Measurements from ENCODE around the gene PSMD6.

The PSMD6 gene

GRCh38 chr3:63976872-63977200 is 46.5 kb downstream of the PSMD6 start:
- DNase-seq (ENCODE audit: low spot score): no peak

GRCh38 chr3:63976161-63976871 is 47.0 kb downstream of the PSMD6 start:
- no peak for DNase-seq (ENCODE audit: low spot score)

- DNase-seq (ENCODE audit: low spot score): no peak
Observed at GRCh38 chr3:63975723-63976122, 47.6 kb downstream of the PSMD6 start.

- no peak for DNase-seq (ENCODE audit: low spot score)
Observed at GRCh38 chr3:63974451-63974850, 48.8 kb downstream of the PSMD6 start.

GRCh38 chr3:63973406-63973805 is 49.9 kb downstream of the PSMD6 start:
- no peak for DNase-seq (ENCODE audit: low spot score)

GRCh38 chr3:63972987-63973386 is 50.3 kb downstream of the PSMD6 start:
- no peak for DNase-seq (ENCODE audit: low spot score)

- DNase-seq (ENCODE audit: low spot score): no peak
Observed at GRCh38 chr3:63972196-63972595, 51.1 kb downstream of the PSMD6 start.

- no peak for DNase-seq (ENCODE audit: low spot score)
Observed at GRCh38 chr3:63970631-63971475, 52.4 kb downstream of the PSMD6 start.

GRCh38 chr3:63969876-63970275 is 53.4 kb downstream of the PSMD6 start:
- no peak for DNase-seq (ENCODE audit: low spot score)

GRCh38 chr3:63968612-63969350 is 54.5 kb downstream of the PSMD6 start:
- no peak for DNase-seq (ENCODE audit: low spot score)

- peak; percentile 1 for DNase-seq (ENCODE audit: low spot score)
Observed at GRCh38 chr3:63967675-63968611, 55.4 kb downstream of the PSMD6 start.

GRCh38 chr3:63966871-63967270 is 56.4 kb downstream of the PSMD6 start:
- no peak for DNase-seq (ENCODE audit: low spot score)

GRCh38 chr3:63966007-63966406 is 57.3 kb downstream of the PSMD6 start:
- DNase-seq (ENCODE audit: low spot score): no peak

GRCh38 chr3:63964681-63965485 is 58.4 kb downstream of the PSMD6 start:
- DNase-seq (ENCODE audit: low spot score): no peak

GRCh38 chr3:63963496-63963895 is 59.8 kb downstream of the PSMD6 start:
- DNase-seq (ENCODE audit: low spot score): no peak

- DNase-seq (ENCODE audit: low spot score): peak; percentile 52
Observed at GRCh38 chr3:63961891-63962290, 61.4 kb downstream of the PSMD6 start.
